HG02759 (cell line): ENCODE measurements around the gene GDI2.
"Not testable (repeated sequence)": the region's sequence is repeated elsewhere in the genome, so short reads cannot be mapped to it uniquely, and the experiment has no call there.

Experiments used
- ATAC-seq: cut with Tn5 transposase; IDR thresholded peaks from one replicate; pipeline ENCODE4 v1.9.1; 2021; ENCODE audit warnings: mild to moderate bottlenecking, moderate library complexity; ENCODE audit not compliant: unreplicated experiment

The GDI2 gene

DNA sequence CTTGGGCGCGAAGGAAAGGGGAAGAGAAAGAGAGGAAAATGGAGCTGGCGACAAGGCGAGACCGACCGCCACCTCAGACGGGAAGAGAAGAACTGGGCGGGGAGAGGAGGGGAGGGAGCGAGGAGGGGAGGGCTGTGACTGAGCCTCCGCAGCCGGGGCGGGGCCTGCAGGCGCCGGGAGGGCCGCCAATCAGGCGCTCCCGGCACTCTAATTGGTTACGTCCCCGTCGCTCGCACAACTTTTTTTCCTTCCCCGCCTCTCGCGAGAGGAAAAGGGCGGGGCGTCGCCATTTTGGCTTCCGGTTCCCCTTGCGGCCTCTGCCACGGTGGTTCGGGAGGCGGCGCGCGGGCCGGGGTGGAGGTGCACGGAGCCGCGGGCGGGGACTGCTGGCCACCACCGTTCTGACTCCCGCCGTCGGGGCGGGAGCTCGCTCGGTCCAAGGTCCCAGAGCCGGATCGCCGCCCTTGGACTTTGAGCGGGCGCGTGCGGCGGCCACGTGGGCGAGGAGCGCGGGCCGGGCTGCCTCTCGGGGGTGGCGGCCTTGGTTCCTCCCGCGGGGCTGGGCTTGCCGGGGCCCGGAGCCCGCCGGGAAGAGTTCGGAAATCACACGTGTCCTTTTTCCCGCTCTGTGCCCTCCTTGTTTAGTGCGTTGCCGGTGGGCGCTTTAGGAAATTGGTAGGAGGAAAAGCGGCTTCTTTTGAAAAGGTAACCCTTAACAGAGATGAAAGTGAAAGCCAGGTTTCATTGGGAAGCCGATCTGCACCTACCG is at the start of gene GDI2:
GDI2 (minus strand) TSS at position 94 of the 769 bp plus-strand sequence. CDS start 176 bp downstream, outside the sequence.
- peak; percentile 85 for ATAC-seq

DNA sequence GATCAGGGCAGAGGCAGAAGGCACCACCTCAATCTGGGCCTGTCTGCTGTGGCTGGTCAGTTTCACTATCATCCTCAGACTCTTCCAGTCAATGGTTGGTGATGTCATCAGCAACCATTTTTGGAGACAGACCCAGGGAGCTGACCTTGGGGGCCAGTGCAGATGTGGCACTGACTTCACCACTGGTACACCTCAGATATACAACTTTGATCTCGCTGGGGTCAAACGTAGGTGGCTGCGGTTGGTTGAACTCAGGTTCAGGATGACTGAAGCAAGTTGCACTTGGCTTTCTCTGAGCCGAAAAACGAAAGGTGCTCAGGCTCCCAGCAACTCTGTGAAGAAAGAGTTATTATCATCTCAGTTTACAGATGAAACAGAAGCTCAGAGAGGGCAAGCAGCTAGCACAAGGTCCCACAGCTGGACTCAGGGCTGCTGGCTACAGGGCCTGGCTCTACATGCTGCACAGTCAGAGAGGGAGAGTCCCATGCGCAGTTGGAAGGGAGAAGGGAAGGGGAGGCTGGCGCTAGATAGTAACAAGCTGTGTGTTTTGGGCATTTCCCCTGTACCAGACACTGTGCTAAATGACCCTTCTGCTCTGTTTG is 49.2 kb upstream of the GDI2 start:
- peak; percentile 94 for ATAC-seq

DNA sequence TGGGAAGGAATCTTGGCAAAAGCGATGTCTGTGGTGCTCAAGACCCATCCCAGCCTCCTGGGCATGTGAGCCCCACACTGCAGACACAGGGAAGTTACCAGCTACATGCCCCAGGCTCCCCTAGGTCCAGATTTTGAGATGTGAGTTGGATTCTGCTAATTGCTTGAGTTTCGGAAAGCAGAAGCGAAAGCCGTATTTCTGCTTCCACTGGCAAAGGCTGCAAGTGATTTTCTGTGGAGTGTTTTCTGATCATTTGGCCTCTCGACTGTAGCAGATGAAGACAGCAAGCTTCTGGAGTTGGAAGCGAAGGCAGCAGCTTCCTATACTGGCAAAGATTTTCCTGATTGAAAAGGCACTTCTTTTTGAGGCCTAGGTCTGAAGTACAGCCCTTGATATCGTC is 46.8 kb upstream of the GDI2 start:
- no peak for ATAC-seq

DNA sequence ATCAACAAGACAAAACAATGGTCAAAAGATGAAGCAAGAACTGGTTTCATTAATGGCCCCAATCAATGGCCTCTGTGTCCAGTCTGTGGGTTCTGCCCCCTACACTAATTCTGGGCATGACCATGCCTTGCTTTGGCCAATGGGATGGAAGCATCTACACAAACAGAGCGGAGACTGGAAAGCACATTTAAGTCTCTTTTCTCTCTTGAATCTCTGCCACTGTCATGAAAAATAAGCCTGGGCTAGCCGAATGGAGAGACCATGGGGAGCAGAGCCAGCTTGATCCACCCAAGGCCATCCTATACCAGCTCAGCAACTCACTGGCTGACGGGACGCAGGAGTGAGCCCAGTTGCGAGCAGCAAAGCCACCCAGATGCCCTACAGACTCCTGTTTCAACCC is 45.6 kb upstream of the GDI2 start:
- no peak for ATAC-seq

DNA sequence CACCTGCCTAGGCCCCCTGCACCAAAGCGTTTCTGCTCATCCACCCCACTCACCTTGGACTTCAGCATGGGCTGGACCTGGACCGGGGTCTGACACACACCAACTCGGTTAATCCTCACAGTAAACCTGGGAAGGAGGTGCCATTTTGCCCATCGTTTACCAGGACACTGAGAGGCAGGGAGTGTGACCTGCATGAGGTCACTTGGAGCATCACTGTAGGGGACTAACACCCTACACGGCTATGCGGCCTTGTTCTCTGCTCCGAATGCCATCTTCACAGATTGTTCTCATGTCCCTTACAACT is 43.4 kb upstream of the GDI2 start:
- no peak for ATAC-seq

DNA sequence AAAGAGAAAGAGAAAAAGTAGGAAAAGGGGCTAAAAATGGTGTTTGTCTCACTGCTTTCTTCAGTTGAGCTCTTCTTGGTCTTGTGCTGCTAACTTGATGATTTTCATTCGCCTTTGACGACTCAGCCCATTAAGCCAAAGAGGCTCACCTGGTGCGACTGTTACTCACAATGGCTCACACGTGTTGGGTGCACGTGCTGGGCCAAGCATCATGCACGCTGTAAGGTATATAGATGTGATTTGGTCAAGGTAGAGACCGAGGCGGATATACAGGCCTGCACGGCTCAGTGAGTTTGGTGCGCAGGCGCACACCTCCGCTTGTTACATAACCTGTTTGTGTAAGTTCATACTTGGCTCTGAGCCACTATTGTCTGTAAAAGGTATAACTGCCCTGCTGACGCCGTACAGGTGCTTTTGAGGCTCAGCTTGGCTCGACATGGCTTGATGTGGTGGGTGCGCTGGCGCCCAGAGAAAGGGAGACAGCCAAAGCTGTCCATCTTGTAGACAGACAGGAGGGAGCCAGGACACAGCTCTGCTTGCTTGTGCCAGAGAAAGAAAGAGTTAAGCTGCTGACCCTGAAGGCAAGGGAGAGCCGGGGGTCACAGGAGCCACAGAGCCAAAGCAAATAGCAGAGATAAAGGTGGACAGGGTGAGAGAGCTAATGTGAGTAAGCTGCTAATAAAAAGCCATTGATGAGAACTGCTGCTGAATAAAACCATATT is 42.9 kb upstream of the GDI2 start:
- no peak for ATAC-seq

DNA sequence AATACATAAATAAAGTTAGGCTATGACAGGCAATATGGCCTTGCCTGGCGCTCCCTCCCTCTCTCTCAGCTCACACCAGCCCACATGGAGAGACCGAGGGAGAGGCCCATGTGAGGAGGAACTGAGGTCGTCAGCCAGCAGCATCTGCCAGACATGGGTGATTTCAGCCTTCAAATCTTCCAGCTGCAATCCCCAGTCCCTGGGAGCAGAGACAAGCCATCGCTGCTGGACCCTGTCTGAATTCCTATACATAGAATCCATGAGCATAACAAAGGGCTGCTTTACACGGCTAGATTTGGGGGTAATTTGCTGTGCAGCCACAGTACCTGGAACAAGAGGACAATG is 40.9 kb upstream of the GDI2 start:
- ATAC-seq, result no peak

DNA sequence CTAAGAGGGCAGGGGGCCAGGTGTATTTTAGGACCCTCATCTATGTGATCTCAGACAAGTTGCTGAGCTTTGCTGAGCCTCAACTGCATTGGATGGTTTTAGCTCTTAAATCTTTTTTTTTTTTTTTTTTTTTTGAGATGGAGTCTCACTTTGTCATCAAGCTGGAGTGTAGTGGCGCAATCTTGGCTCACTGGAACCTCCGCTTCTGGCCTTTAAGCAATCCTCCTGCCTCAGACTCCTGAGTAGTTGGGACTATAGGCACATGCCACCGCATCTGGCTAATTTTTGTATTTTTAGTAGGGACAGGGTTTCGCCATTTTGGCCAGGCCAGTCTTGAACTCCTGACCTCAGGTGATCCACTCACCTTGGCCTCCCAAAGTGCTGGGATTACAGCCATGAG is 33.4 kb upstream of the GDI2 start:
- not testable (repeated sequence) for ATAC-seq

DNA sequence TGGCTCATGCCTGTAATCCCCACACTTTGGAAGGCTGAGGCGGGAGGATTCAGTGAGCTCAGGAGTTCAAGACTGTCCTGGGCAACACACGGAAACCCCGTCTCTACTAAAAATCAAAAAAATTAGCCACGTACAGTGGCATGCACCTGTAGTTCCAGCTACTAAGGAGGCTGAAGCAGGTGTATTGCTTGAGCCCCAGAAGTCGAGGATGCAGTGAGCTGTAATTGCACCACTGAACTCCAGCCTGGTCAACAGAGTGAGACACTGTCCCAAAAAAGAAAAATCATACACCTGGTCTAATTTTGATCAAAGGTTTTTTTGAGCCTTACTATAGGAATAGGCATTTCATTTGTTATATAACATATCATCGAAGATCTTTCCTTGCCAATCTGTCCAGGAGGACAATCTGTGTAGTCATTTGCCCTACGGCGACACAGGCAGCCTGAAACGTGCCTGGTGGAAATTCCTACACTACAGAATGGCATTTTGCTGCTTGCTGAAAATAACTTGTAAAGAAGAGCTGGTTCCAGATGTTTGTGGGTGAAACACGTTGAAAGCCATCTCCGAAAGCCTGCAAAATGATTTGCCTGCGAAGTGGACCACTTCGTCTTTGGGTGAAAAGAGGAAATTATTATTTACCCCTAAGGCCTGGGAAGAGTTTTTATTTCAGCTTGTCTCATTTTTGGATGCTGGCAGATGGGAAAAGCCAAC is 31.3 kb upstream of the GDI2 start:
- ATAC-seq, result no peak

DNA sequence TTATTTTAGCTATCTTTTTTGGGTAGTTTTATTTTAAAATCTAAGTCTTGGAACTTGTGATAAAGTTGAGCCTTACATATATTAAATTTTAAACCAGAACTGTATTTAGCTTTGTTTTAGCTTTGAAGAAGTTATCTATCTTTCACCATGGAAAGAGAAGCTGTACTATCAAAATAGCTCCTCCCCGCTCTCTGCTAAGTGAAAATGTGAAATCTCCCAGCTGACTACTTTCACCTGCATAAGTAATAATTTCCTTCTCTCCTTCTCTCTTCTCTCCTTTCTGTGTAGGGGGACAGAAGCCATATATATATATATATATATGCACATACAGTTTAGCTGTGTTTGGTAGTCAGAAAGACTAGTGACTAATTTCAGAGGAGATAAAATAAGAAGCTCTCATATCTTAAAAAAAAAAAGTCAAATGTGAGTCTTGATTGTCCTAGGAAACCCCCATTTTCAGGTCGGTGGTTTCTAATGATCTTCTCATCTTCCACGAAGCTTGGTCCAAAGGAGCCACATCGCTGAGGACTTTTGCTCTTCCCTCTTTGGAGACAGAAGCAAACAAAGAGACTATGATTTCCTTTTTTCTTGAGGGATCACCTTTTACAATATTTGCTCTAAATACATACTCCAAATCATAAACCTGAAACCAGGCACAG is 30.6 kb upstream of the GDI2 start:
- no peak for ATAC-seq

DNA sequence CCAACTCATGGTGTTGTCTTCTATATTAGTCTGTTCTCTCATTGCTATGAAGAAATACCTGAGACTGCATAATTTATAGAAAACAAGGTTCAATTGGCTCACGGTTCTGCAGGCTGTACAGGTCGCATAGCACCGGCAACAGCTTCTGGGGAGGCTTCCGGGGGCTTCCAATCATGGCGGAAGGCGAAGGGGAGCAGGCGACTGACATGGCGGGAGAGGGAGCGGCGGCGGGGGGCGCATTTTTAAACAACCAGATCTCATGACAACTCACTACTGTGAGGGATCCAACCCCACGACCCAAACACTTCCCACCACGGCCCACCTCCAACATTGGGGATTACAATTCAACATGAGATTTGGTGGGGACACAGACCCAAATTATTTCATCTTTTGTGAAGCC is 28.7 kb upstream of the GDI2 start:
- ATAC-seq, result no peak

DNA sequence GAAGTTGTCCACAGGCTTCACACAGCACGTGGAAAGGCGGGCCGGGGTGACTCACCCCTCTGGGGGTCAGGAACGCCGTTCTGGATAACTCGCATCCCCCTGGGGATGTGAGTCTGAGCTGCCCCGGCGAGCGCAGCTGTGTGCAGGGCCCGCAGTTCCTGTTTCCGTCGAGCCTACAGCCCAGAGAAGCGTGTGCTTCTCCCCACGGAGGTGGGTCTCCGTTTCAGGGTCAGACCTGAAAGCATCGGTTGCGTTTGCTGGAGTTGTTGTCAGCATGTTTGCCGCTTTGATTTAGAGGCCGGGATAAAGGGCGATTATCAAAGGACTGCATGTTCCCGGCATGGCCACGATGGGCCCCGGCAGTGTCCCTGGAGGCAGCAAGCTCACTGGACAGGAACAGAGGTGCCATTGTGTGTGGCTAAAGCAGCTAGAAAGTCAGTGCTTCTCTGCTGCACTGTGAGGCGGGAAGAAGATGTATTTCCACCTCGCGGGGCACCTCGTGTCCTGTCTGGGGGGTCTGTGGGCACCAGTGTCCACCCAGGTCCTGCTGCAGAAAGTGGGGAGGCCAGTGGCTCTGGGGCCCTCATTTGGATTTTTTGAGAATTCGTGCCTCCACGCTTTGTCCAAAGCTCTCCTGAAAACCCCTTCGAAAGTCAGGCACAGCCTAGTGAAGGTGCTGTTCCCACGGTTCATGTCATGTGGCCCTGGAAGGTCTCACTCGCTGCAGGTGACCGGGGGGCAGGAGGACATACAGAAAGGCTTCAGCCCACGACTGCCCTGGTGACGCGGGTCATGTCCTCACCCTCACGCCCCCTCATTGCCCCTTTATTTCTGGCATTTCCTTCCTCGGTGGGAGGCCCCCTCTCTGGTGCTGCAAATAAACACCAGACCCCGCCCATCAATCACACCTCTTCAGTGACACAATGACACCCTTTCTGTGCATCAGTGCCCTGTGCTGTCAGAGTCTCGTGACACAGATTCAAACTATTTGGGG is 27.4 kb upstream of the GDI2 start:
- ATAC-seq, result peak; percentile 85

DNA sequence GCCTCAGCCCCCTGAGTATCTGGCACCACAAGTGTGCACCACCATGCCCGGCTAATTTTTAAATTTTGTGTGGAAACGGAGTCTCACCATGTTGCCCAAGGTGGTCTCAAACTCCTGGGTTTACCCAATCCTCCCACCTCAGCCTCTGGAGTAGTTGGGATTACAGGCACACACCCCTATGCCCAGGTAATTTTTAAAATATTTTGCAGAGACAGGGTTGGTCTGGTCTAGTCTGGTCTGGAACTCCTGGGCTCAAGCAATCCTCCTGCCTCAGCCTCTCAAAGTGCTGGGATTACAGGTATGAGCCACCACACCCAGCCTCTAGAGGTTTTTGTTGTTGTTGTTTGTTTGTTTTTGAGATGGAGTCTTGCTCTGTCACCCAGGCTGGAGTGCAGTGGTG is 22.9 kb upstream of the GDI2 start:
- ATAC-seq, result not testable (repeated sequence)

DNA sequence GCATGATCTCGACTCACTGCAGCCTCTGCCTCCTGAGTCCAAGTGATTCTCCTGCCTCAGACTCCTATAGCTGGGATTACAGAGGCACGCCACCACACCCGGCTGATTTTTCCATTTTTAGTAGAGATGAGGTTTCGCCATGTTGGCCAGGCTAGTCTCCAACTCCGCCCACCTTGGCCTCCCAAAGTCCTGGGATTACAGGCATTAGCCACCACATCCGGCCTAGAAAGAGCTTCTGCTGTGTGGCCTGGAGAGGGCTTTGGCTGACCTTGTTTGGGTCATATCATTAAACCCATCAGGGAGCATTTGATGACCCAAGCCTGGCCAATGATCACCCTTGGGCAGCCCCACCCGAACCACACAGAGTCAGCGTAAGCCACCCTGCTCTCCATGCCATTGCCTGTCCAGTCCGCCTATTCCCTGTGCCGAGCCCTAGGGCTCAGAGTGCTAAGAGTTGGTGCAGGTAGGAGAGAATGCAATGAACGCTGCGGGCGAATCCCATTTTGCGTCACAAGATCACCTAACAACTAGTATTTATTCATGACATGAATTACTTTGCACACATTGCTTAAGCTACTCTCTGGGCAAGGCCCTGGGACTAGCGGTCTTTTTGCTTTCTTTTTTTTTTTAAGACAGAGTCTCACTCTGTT is 22.3 kb upstream of the GDI2 start:
- ATAC-seq, result no peak

DNA sequence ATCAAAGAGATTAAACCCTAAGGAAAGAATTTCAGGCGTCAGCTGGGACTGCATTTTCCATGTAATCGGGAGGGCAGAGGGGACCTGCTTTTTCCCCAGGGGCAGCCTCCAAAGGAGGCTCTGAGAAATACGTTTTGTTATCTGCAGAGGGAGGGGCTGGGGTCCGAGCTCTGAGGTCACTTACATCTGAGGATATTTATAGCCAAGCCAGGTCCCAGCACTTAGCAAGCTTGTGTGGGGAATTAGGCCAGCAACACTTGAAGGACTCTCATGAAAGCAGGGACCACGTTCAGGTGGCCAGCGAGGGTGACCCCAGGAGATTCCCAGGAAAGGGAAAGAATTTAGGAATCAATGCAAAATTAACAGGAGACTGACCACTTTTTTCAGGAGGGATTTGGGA is 20.6 kb upstream of the GDI2 start:
- ATAC-seq, result no peak

DNA sequence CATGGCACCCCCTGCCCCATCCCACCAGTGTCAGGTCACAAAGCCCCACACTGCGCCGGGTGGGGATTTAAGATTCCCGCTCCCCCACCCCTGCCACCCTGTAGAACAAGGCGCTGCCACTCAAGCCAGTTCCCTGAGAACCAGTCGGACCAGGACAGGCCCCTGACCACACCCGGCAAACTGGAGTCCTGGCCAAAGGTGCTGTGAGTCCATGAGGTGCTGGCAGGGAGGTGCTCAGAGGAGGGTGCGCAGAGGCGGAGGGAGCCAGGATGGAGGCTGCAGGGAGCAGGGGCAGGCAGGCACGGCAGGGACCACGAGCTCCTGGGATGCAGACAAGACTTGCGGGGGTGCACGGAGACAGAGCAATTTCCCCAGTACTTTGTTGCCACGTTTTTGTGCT is 19.7 kb upstream of the GDI2 start:
- ATAC-seq, result no peak

DNA sequence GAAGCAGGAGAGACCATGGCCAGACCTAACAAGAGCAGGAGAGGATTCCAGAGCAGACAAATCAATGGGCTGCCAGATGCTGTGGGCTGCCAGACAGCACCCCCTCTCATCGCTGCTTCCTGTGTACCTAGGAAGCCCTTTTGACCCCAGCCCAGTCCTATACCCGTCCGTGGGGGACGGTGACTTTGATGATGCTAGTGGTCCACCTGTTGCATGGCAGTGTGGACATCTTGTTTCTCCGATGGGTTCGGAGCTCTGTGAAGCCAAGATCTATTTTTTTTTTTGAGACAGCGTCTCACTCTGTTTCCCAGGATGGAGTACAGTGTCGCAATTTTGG is 18.2 kb upstream of the GDI2 start:
- ATAC-seq, result no peak

DNA sequence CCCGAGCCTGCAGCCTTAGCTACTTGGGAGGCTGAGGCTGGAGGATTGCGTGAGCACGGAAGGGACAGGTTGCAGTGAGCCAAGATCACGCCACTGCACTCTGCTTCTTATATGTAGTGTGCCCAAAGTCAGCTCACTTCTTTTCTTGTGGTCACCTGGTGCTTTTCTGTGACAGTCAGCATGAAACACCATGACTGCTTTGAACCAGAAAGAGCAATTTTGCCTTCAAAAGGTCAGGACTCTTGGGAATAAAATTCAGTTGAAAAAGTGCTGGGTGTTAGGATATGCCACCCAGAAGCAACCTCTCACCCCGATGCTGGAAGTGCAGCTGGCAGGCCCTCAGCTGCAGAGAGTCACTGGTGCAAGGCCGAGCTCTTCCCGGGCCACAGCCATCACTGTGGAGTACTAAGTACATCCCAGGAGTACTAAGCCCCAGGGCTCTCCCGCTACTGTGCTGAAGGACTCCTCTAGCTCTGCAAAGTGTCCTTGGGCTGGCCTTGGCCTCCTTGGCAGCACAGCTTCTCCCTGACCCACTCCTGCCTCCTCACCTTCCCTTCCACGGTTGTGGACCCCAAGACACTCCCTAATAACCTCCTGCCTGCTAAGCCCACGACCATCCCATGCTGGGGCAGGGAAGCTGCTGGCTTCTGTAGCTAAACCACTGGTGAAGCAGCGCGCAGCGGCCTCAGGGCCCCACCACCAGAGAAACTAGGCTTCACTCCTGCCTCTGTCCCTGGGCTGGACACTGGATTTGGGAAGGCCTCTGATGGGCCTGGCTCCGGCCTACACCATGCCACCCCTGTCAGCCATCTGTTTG is 17.6 kb upstream of the GDI2 start:
- ATAC-seq, result no peak

DNA sequence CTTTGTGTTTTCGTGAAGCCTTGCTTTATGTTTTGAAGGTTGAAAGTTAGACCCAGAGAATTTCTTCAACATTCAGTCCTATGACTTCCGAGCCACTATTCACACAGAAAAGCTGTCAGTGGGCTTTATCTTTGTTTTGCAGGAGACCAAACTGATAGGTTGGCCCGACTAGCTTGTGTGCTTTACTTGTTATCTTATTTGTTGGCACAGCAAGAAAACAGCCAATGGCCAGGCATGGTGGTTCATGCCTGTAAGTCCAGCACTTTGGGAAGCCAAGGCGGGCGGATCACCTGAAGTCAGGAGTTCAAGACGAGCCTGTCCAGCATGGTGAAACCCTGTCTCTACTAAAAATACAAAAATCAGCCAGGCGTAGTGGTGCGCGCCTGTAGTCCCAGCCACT is 16.0 kb upstream of the GDI2 start:
- no peak for ATAC-seq
